ENCODE data around the gene FLNA. TPM values are rescaled to one million over a fixed set of nuclear protein-coding genes. Genes with fewer than 3 reads are reported as not detected.

FLNA gene
- total and polyA plus RNA-seq, 9 of the 15 experiments (the other 6 are each of a cell fraction or from before 2014, with no cell fraction given) = 6.2 to 735 (median 135) TPM

GRCh38 chrX:154371017-154371788, 3.2 kb downstream of the FLNA start (continued):
- no peak for TF ChIP-seq PRDM10 (IDR thresholded peaks at IDR 0.05; ENCODE audit: partially characterized antibody)
- no peak for TF ChIP-seq ZNF384 (IDR thresholded peaks at IDR 0.05; ENCODE audit: low read depth, low read length)
- no peak for TF ChIP-seq NR2C1 (IDR thresholded peaks at IDR 0.05)
- TF ChIP-seq NR2C1 (tag; IDR thresholded peaks at IDR 0.05) = no peak
- no peak for TF ChIP-seq ZNF717 (CRISPR knock-in tag; IDR thresholded peaks at IDR 0.05)
- TF ChIP-seq GATAD2A (IDR thresholded peaks at IDR 0.05) = 0 out of 2 replicates have a peak, but pooled peaks have one; percentile 14
- no peak for TF ChIP-seq FUS (optimal IDR thresholded peaks at IDR 0.05; ENCODE audit: low read depth, low read length)
- no peak for TF ChIP-seq NBN (IDR thresholded peaks at IDR 0.05; ENCODE audit: low read depth)
- 0 out of 2 replicates have a peak, but pooled peaks have one; percentile 53 for TF ChIP-seq ETV5 (CRISPR knock-in tag; IDR thresholded peaks at IDR 0.05; ENCODE audit: low read depth)
- no peak for TF ChIP-seq HNRNPUL1 (IDR thresholded peaks at IDR 0.05; ENCODE audit: low read length)
- peak; percentile 63; the same call in 1 of the 2 replicates for TF ChIP-seq E2F4 (CRISPR knock-in tag; IDR thresholded peaks at IDR 0.05; ENCODE audit: low read depth)
- no peak for TF ChIP-seq NR1H2 (CRISPR knock-in tag; IDR thresholded peaks at IDR 0.05)
- TF ChIP-seq PCBP2 (IDR thresholded peaks at IDR 0.05; ENCODE audit: low read depth, low read length, poor library complexity, severe bottlenecking) = no peak
- no peak for TF ChIP-seq ARID3A (IDR thresholded peaks at IDR 0.05; ENCODE audit: borderline replicate concordance, low read depth, low read length)
- TF ChIP-seq NR2F6 (CRISPR knock-in tag; IDR thresholded peaks at IDR 0.05) = no peak
- TF ChIP-seq ETV6 (IDR thresholded peaks at IDR 0.05; ENCODE audit: borderline replicate concordance in 1 of 2, low read depth in 2 of 2, low read length in 1 of 2) = no peak
- TF ChIP-seq ETV6 (CRISPR knock-in tag; IDR thresholded peaks at IDR 0.05; ENCODE audit: borderline replicate concordance) = no peak
- TF ChIP-seq BRF1 (IDR thresholded peaks at IDR 0.05; ENCODE audit: borderline replicate concordance, extremely low read depth, insufficient read length) = no peak
- TF ChIP-seq THRB (CRISPR knock-in tag; conservative IDR thresholded peaks at IDR 0.05) = no peak
- TF ChIP-seq NFIX (CRISPR knock-in tag; IDR thresholded peaks at IDR 0.05; ENCODE audit: low read depth) = no peak
- peak; percentile 90 for TF ChIP-seq TEAD2 (tag; IDR thresholded peaks at IDR 0.05)
